OCI-LY7 (cell line): Measurements from ENCODE around the gene CTNND2.

Experiments
- CTCF ChIP-seq: fragments of 200-600 bp; sonication (generic); conservative IDR thresholded peaks from 2 replicates; pipeline ENCODE4 v1.5.1; 2014; ENCODE audit warnings: mild to moderate bottlenecking, antibody characterized with exemption, low read length, moderate library complexity, mixed read lengths
- EZH2phosphoT487 ChIP-seq: fragments of 200-600 bp; sonication (generic); IDR thresholded peaks from 2 replicates; pipeline ENCODE4 v1.6.1; 2018; ENCODE audit warnings: low read depth, borderline replicate concordance, mild to moderate bottlenecking, mixed run types, antibody characterized with exemption, low read length, moderate library complexity, mixed read lengths

- no peak for TF ChIP-seq CTCF
- TF ChIP-seq EZH2phosphoT487 = no peak
Measured at GRCh38 chr5:11455505-11455904, 448.7 kb downstream of the CTNND2 start.
